Measurements from ENCODE around the gene OXNAD1. TPM values are rescaled to one million over a fixed set of nuclear protein-coding genes. Genes with fewer than 3 reads are reported as not detected.
A peak's percentile ranks its signal among the peaks of the same experiment; 100 is the strongest.

The OXNAD1 gene
- polyA plus RNA-seq, 1 of the 3 experiments (the other 2 are of a cell fraction) = 6.9 TPM

DNA sequence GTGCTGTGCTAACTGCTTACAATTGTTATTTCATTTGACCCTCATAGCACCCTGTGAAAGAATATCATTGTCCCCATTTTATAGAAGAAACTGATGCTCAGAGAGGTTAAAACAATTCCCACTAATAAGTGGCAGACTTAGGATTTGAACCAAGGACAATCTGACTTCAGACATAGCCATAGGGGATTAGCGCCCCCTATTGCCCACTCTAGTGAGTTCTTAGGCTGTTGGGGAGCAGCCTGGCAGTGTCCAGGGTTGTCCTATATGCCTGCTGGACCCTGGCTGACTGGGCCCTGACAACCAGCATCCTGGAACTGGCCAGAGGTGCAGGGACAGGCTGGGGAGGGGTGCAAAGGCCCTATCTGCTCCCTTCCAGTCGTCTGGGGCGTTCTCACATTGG, 15.7 kb upstream of the OXNAD1 start:
- TF ChIP-seq RAD21 (IDR thresholded peaks at IDR 0.05; ENCODE audit: low read length) = peak; percentile 45
- no peak for TF ChIP-seq GATA2 (CRISPR knock-in tag; IDR thresholded peaks at IDR 0.05)
- no peak for TF ChIP-seq NRF1 (IDR thresholded peaks at IDR 0.05; ENCODE audit: low read depth, low read length)
- TF ChIP-seq, protein P1, sequence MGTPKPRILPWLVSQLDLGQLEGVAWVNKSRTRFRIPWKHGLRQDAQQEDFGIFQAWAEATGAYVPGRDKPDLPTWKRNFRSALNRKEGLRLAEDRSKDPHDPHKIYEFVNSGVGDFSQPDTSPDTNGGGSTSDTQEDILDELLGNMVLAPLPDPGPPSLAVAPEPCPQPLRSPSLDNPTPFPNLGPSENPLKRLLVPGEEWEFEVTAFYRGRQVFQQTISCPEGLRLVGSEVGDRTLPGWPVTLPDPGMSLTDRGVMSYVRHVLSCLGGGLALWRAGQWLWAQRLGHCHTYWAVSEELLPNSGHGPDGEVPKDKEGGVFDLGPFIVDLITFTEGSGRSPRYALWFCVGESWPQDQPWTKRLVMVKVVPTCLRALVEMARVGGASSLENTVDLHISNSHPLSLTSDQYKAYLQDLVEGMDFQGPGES (IDR thresholded peaks at IDR 0.05; ENCODE audit: low read depth, low read length) = no peak
- TF ChIP-seq, protein P2, sequence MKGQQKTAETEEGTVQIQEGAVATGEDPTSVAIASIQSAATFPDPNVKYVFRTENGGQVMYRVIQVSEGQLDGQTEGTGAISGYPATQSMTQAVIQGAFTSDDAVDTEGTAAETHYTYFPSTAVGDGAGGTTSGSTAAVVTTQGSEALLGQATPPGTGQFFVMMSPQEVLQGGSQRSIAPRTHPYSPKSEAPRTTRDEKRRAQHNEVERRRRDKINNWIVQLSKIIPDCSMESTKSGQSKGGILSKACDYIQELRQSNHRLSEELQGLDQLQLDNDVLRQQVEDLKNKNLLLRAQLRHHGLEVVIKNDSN (IDR thresholded peaks at IDR 0.05; ENCODE audit: borderline replicate concordance, low read depth) = no peak
- TF ChIP-seq, protein P3, sequence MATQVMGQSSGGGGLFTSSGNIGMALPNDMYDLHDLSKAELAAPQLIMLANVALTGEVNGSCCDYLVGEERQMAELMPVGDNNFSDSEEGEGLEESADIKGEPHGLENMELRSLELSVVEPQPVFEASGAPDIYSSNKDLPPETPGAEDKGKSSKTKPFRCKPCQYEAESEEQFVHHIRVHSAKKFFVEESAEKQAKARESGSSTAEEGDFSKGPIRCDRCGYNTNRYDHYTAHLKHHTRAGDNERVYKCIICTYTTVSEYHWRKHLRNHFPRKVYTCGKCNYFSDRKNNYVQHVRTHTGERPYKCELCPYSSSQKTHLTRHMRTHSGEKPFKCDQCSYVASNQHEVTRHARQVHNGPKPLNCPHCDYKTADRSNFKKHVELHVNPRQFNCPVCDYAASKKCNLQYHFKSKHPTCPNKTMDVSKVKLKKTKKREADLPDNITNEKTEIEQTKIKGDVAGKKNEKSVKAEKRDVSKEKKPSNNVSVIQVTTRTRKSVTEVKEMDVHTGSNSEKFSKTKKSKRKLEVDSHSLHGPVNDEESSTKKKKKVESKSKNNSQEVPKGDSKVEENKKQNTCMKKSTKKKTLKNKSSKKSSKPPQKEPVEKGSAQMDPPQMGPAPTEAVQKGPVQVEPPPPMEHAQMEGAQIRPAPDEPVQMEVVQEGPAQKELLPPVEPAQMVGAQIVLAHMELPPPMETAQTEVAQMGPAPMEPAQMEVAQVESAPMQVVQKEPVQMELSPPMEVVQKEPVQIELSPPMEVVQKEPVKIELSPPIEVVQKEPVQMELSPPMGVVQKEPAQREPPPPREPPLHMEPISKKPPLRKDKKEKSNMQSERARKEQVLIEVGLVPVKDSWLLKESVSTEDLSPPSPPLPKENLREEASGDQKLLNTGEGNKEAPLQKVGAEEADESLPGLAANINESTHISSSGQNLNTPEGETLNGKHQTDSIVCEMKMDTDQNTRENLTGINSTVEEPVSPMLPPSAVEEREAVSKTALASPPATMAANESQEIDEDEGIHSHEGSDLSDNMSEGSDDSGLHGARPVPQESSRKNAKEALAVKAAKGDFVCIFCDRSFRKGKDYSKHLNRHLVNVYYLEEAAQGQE (IDR thresholded peaks at IDR 0.05; ENCODE audit: low read depth, low read length) = no peak
- TF ChIP-seq, protein P4, sequence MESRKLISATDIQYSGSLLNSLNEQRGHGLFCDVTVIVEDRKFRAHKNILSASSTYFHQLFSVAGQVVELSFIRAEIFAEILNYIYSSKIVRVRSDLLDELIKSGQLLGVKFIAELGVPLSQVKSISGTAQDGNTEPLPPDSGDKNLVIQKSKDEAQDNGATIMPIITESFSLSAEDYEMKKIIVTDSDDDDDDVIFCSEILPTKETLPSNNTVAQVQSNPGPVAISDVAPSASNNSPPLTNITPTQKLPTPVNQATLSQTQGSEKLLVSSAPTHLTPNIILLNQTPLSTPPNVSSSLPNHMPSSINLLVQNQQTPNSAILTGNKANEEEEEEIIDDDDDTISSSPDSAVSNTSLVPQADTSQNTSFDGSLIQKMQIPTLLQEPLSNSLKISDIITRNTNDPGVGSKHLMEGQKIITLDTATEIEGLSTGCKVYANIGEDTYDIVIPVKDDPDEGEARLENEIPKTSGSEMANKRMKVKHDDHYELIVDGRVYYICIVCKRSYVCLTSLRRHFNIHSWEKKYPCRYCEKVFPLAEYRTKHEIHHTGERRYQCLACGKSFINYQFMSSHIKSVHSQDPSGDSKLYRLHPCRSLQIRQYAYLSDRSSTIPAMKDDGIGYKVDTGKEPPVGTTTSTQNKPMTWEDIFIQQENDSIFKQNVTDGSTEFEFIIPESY (IDR thresholded peaks at IDR 0.05; ENCODE audit: borderline replicate concordance, low read depth) = no peak
- no peak for TF ChIP-seq EP300 (IDR thresholded peaks at IDR 0.05; ENCODE audit: borderline replicate concordance in 1 of 2, low read depth in 1 of 2, low read length in 1 of 2)
- TF ChIP-seq SMC3 (IDR thresholded peaks at IDR 0.05; ENCODE audit: low read depth, low read length) = no peak
- TF ChIP-seq NFIC (IDR thresholded peaks at IDR 0.05; ENCODE audit: borderline replicate concordance) = no peak
- TF ChIP-seq EZH2phosphoT487 (IDR thresholded peaks at IDR 0.05; ENCODE audit: borderline replicate concordance, low read depth) = no peak
- TF ChIP-seq GABPA (IDR thresholded peaks at IDR 0.05; ENCODE audit: low read depth) = no peak
- TF ChIP-seq, protein P5, sequence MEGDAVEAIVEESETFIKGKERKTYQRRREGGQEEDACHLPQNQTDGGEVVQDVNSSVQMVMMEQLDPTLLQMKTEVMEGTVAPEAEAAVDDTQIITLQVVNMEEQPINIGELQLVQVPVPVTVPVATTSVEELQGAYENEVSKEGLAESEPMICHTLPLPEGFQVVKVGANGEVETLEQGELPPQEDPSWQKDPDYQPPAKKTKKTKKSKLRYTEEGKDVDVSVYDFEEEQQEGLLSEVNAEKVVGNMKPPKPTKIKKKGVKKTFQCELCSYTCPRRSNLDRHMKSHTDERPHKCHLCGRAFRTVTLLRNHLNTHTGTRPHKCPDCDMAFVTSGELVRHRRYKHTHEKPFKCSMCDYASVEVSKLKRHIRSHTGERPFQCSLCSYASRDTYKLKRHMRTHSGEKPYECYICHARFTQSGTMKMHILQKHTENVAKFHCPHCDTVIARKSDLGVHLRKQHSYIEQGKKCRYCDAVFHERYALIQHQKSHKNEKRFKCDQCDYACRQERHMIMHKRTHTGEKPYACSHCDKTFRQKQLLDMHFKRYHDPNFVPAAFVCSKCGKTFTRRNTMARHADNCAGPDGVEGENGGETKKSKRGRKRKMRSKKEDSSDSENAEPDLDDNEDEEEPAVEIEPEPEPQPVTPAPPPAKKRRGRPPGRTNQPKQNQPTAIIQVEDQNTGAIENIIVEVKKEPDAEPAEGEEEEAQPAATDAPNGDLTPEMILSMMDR (IDR thresholded peaks at IDR 0.05) = peak; percentile 66
- TF ChIP-seq ELF1 (IDR thresholded peaks at IDR 0.05) = no peak
- no peak for TF ChIP-seq SIN3A (IDR thresholded peaks at IDR 0.05; ENCODE audit: borderline replicate concordance, low read depth, low read length)
- Histone ChIP-seq H3K27me3 (ENCODE audit: insufficient read depth) (no peaks in the 10 kb centered on the region), H4K20me1 (ENCODE audit: insufficient read depth) (no peaks in the 10 kb centered on the region), H3K9me2 (no peaks in the 10 kb centered on the region), H3K4me2 (no peak overlapping the region), H3K79me2 (ENCODE audit: insufficient read depth) (no peaks in the 10 kb centered on the region), H2AFZ (ENCODE audit: low read depth) (no peak overlapping the region), H3K4me3 (ENCODE audit: low read depth in 2 of 2, low read length in 1 of 2) (no peak overlapping the region; a peak in 1 of 4 replicates), H3K27ac (ENCODE audit: low read depth in 2 of 2, low read length in 1 of 2) (no peak overlapping the region), H3F3A (replicated peaks; ENCODE audit: insufficient read depth) (no peaks in the 10 kb centered on the region), H3K4me1 (ENCODE audit: control insufficient read depth in 1 of 2, insufficient read depth in 2 of 2, low read depth in 1 of 2, low read length in 1 of 2) (peaks cover 0 to 5% of the 10 kb centered on the region in 2 experiments; a peak in 1 of 4 replicates), H3K9ac (no peak overlapping the region), H3K9me3 (no peaks in the 10 kb centered on the region), H3K36me3 (replicated peaks in 1 of 2; ENCODE audit: control insufficient read depth in 1 of 2, insufficient read depth in 2 of 2, low read length in 1 of 2) (no peaks in the 10 kb centered on the region)
- 53% methylated on average over 3 of the region's 3 CpGs for WGBS (ENCODE audit: low lambda C conversion rate)
- peak; percentile 37 for DNase-seq
- CTCF ChIA-PET = interaction anchor here (2.5 to 4.1 kb wide), 2 partner anchors 71 to 201 kb away, joined by 15 to 30 read pairs; no protein-coding TSS in a partner anchor
- POLR2A ChIA-PET = no interaction called here
